Cerebellar cortex (tissue), 1 donor: ENCODE data around the gene EML4.
"Not testable (repeated sequence)": the region's sequence is repeated elsewhere in the genome, so short reads cannot be mapped to it uniquely, and the experiment has no call there.

Experiments
- DNase-seq: peaks from one replicate; pipeline ENCODE4 v3.0.0-alpha.2; 2015; ENCODE audit warnings: low spot score

Gene EML4

DNA sequence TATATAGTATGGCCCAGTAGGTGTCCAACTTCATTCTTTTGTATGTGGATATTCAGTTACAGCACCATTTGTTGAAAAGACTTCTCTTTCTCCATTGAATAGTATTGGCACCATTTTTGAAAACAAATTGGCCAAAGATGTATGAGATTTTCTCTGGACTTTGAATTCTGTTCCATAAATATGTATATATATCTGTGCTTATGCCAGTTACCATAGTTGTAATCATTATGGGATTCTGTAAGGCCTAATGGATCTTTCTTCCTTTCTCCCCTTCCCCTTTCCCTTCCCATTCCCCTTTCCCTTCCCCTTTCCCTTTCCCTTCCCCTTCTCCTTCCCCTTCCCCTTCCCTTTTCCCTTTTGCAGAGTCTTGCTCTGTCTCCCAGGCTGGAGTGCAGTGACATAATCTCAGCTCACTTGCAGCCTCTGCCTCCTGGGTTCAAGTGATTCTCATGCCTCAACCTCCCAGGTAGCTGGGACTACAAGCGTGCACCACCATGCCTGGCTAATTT lies 140.9 kb downstream of the EML4 start:
- no peak for DNase-seq

DNA sequence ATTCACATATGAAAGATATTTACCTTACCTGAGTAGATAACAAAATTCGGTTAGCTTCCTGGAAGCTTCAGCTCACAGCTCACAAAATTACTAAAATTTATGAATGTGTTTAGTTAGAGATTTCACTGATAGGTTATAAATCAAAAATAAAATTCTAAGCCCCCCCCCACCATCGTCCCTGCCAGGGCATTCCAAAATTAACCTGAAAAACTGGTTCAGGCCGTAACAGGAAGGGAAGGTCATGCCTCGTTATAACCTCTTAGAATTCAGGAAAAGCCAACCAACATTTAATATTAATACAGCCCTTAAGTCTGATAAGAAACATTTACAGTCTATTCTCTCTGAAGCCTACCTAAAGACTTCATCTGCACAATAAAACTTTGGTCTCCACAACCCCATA lies 143.0 kb downstream of the EML4 start:
- no peak for DNase-seq

DNA sequence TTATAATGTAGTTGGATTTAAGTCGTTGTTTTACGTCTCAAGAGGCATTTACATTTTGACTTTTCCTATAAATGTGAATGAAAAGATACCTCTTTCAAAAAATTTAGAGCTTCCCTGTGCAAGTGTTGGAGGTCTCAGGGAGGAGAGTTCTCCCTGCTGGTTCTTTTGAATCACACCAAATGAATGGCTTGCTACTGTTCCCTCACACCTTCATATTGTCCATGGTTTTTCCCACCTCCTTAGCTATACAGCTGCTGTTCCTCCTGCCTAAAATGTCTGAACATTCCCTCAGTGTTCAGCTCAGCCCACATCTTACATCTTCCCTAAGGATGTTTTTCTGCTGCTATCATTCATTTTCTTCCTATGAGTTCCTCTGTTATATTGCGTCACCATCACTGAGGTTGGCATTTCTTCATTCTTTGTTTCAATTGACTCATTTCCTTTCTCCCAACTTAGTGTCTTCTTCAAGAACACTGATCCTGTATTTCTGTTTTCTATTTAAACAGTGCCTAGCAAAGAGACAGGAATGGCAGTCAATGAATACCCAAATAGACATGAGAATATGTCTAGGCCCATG lies 145.8 kb downstream of the EML4 start:
- DNase-seq, result no peak

DNA sequence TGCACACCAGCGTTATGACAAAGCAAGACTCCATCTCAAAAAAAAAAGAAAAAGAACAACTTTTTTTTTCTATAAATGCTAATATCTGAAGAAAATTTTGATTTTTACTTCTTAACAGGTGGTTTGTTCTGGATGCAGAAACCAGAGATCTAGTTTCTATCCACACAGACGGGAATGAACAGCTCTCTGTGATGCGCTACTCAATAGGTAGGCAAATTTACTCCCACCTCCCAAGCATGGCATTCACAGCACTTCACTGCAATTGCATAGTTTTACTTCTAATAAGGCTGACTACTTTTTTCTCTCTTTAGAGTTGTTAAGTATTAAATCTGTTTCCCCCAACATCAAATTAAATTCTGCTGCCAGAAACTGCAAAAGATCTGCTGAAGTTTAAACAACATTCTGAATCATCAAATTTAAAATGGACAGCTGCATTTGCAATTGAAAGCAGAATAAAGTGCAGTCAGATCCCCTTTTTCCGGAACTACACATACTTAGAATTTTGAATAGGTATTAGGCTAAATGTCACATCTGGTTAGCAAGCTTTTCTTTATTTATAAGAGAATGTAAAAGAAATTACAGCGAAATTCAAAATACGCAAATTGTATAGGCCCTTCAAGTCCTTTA lies 146.8 kb downstream of the EML4 start:
- no peak for DNase-seq

DNA sequence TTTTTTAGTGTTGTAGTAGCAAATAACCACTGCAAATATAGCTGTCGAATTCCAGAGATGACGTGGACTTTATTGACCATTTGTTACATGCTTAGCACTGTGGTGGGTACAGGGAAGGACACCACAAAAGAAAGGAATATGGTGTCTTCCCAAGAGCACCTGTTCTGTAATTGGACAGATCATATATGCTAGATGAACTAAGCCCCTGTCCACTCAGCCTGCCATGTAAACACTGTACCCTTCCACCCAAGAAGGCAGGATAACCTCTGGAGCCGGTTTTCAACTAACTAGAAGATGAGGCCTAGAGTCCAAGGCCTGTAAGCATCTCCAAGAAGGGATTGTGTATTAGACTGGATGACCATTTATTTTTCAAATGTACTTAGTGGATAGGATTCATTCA lies 147.8 kb downstream of the EML4 start:
- no peak for DNase-seq

DNA sequence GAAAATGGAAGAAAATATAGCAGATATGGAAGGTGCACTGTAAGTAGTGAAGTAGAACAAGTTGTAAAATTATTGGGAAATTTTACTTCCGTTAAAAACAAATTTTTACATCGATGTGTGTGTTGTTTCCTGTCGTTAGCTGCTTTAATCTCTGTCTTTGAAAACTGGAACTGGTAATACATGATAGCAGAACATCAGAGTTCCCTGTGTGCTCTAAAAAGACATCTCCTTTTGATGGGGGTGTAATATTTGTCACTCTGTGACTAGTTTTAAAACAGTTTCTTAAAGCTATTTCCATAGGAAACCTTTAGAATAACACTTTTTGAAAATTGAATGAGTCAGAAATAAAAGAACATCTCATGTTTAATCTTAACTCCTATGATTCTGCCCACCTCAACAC lies 148.3 kb downstream of the EML4 start:
- DNase-seq, result no peak

DNA sequence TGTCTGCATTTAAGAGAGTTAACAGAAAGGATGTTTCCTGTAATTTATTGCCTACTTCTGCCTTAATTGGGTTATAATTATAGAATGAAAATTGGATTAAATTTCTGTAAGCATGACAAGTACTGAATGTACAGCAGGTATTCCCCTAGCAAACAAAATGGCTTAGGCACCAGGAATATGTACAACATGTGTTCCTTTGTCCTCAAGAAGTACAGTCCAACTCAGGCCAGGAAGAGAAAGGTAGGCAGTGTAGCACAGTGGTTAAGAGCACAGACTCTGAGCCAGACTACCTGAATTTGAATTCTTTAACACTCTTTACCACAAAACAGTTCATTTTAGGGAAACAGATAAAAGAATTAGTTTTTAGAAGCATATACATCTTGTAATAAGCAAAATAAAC lies 148.8 kb downstream of the EML4 start:
- no peak for DNase-seq

DNA sequence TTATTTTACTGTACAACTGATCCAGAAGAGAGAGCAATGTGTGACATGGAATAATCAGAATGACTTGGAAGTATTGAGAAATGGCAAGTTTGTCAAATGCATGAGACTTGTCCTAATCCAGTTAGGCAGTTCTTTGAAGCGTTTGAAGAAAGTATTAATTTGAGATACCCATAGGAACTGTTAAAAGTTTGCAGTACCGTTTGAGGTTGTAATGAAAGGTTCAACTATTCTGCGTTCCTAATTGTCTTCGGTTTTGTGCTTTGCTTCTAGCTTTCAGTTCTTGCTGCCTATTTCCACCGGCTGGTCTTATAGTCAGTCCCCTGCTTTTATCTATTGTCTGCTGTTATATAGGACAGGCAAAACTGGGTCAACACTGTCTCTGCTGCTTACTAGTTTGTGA lies 150.1 kb downstream of the EML4 start:
- no peak for DNase-seq

DNA sequence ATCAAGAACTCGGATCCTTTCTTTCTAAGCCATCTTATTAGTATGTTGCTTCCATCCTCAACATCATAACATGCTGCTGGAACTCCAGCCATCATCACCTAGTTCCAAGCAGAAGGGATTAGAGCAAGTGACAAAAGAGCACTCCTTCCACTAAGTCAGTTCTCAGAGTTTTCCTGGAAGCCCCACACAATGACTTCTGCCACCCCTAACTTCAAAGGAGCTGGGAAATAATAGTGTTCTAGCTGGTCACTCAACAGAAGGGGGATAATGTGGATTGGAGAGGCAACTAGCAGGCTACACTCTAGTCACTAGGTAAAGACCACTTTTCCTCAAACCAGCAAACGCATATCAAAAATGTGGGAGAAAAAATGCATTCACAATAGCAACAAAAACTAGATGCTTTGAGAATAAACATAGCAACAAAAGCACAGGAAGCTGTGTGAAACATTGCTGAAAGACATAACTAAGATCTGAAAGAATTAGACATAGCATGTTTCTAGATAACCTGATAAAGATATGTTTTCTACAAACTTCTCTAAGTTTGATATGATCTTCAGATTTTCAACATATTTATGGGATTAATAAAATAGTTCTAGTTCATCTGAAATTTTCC lies 152.4 kb downstream of the EML4 start:
- DNase-seq, result no peak

DNA sequence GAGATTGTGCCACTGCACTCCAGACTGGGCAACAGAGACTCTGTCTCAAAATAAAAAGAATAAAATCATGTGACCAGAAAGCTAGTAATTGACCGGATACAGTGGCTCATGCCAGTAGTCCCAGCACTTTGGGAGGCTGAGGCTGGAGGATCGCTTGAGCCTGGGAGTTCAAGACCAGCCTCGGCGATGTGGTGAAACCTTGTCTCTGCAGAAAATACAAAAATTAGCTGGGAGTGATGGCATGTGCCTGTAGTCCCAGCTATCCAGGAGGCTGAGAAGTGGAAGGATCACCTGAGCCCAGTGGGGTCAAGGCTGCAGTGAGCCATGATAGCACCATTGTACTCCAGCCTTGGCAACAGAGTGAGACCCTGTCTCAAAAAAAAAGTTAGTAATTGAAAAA lies 155.1 kb downstream of the EML4 start:
- DNase-seq, result no peak

DNA sequence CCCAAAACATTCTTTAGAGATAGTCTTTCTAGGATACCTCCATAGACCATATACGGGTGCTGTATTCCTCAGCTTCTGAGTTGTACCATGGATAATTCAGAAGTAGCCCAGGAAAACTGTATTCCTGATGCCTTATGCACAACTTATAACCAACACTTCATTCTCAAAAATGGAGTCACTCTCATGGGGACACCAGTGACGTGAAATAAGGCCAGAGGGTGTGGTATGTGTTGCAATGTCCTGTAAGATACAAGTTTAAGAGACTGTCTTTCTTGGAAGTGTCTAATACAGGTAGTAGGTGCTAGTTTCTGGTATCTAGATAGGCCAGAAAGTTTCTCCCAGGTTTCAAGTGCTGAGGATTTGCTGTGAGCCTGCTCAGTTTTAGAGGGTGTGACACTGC lies 155.8 kb downstream of the EML4 start:
- no peak for DNase-seq

DNA sequence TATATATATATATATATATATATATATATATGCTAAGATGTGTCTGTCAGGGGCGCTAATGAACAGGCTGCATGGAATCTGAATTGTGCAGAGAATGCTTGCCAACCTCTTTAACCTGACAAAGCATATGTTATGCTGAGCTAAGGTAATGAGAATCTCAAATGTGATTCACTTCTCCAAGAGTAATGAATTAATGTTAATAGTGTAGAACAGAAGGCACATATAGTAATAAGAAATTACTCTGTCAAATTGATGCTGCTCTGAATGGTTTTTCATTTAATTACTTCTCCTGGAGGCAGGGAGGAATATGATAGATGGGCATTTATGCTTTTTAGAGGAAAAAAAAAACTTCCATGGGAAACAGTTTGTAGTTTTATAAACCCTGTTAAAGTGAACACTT lies 156.5 kb downstream of the EML4 start:
- no peak for DNase-seq

DNA sequence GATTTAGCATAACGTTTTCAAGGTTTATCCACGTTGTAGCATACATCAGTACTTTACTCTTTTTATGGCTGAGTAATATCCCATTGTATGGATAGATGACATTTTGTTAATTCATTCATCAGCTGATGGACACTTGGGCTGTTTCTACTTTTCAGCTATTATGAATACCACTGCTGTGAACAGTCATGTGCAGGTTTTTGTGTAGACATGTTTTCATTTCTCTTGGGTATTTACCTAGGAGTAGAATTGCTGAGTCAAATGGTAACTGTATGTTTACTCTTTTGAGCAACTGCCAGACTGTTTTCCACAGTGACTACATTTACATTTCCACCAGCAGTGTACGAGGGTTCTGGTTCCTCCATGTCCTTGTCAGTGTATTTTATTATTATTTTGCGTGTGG lies 158.0 kb downstream of the EML4 start:
- DNase-seq, result no peak

DNA sequence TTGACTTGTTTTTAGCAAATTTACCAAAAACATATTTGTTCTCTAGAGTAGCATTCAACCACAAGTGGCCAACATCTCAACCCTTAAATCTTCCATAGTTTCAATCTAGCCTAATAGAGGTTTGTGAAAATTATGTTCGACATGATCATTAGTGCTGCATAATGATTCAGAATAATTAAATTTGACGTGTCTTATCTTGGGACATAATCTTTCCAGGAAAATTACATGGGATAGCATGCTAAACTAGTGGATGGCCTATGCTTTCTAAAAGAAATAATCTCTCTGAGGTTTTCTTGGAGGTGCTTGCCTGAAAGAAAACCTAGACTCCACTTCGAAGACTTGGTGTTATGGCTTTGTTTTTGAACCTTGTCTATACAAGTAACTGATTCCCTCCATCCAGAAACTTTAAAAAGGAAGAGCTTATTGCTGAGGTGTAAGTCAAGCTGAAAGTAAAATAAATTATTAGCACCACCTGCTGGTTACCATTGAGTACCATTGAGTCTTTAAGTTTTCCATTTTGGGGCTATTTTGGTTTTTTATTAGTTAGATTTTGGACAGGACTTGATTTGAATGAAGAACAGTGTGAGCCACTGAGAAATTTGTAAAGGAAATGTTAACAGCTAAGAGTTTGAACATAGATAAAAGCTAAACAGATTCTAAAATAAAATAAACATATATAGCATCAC lies 159.1 kb downstream of the EML4 start:
- DNase-seq, result no peak

DNA sequence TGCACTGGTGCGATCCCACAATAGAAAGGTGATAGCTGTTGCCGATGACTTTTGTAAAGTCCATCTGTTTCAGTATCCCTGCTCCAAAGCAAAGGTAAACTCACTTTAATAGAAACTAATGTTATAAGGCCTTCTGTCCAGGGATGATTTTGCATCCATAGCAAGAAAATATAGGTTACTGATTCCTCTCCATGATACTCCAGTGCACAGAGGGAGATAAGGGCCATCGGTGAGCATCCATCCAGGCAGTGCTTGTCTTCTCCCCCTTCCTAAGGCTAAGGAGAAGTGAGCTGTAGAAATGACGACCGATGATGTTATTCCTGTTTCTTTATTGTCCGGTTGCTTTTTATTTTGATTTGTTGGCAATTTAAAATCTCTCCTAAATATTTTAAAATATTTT lies 159.8 kb downstream of the EML4 start:
- DNase-seq, result no peak

DNA sequence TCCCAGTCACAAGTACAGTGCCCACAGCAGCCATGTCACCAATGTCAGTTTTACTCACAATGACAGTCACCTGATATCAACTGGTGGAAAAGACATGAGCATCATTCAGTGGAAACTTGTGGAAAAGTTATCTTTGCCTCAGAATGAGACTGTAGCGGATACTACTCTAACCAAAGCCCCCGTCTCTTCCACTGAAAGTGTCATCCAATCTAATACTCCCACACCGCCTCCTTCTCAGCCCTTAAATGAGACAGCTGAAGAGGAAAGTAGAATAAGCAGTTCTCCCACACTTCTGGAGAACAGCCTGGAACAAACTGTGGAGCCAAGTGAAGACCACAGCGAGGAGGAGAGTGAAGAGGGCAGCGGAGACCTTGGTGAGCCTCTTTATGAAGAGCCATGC lies 160.6 kb downstream of the EML4 start:
- DNase-seq, result no peak

DNA sequence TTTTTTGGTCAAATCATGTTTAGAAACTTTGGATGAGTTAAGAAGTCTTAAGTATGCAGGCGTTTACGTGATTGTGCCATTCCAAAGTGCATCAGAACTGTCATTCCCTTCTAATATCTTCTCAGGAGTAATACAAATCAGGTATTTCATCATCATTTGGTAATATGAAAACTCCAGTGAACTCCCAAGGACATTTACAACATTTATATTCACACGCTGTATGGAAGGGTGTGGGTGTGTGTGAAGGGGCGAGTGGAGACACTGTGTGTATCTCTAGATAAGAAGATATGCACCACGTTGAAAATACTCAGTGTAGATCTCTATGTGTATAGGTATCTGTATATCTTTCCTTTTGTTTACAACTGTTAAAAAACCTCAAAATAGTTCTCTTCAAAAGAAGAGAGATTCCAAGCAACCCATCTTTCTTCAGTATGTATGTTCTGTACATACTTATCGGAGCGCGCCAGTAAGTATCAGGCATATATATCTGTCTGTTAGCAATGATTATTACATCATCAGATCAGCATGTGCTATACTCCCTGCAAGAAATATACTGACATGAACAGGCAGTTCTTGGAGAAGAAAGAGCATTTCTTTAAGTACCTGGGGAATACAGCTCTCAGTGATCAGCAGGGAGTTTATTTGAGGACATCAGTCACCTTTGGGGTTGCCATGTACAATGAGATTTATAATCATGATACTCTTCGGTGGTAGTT lies 162.6 kb downstream of the EML4 start:
- no peak for DNase-seq

DNA sequence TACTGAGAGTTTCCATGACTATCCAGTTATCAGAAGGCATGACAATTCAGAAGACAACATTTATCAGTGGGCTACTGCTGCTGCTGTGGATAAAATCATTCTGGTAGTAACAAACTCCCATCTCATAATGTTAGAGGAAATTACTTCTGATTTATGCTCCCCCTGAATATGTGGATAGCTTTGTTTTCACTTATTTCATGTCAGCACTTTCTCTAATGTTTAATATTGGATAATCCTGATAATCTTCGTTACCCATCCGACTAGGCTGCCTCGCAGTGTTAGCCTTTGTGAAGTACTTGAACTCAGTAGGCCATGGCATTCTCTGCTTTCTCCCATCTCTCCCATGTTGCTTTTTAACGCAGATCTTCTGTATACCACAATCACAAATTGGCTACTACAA lies 163.4 kb downstream of the EML4 start:
- no peak for DNase-seq

DNA sequence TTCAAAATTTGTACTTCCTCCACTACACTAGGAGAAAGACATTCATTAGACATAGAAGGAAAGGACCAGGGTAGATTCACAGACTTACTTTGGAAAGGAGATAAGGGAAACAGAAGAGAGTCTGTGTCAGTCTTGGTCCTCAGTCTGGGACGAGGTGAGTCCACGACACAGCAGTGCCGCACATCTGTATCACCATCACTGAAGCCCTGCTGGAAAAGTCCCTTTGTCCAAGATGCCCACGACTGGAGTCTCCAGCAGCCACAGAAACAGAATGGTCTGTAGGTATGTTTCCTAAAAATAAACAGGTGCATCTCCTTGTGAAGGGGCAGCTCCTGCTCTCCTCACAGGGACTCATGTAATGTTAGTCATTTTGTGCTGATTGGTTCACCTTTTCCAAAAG lies 164.4 kb downstream of the EML4 start:
- no peak for DNase-seq

DNA sequence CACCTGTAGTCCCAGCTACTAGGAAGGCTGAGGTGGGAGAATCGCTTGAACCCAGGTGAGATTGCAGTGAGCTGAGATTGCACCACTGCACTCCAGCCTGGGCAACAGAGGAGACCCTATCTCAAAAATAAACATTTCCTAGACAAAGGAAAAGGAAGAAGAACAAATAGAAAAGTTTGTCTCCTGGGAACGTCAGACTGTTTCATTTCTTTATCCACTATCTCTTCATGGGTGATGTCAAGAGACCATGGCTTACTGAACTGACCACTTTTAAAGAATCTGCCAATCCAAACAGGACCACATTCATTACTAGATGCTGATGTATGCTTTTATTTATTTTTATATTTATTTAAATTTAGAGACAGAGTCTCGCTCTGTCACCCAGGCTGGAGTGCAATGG lies 165.1 kb downstream of the EML4 start:
- no peak for DNase-seq

DNA sequence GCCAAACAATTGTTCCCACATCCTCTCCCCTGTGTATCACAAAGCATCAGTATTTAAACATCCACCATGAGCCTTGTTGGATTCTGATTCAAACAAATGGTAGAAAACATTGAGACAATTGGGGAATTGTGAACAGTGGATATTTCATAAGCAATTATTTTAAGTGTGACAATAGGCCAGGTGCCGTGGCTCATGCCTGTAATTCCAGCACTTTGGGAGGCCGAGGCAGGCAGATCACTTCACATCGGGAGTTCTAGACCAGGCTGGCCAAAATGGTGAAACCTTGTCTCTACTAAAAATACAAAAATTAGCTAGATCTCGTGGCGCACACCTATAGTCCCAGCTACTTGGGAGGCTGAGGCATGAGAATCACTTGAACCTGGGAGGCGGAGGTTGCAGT lies 165.7 kb downstream of the EML4 start:
- DNase-seq, result not testable (repeated sequence)

DNA sequence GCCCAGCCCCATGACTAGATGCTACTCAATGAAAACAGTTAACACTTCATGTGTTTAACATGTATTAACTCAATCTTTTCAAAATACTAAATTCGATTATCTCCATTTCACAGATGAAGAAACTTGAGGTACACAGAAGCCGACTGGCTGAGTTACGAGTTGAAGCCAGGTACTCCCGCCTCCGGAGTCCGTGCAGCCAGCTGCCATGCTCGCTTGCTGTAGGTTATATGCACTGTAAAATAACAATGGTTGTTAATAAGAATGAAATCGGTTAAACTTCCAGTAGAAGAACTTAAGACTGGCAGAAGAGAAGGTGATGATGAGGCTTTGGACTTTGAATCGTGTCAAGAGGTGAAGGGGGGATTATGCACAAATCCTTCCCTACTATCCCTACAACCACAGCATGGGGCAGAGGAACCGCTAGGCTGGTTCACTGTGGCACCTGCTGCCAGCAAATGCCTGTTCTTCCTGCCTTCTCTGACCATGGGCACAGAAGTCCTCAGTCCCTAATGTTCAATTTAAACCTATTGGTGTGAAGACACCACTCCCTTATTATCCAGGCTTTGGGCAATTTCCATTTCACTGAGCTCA lies 166.5 kb downstream of the EML4 start:
- no peak for DNase-seq
